H9 (cell line): ENCODE results near the gene GABRB3. TPM values are rescaled to one million over a fixed set of nuclear protein-coding genes. Genes with fewer than 3 reads are reported as not detected.

Experiments used
- DNase-seq: peaks from one replicate; pipeline ENCODE4 v3.0.0-alpha.2; 2017
- H2AFZ ChIP-seq: one replicate; pipeline ENCODE4 v1.6.1; 2013; ENCODE audit warnings: mild to moderate bottlenecking, low read length, control low read depth, moderate library complexity
- H2AK5ac ChIP-seq: 2 replicates; pipeline ENCODE4 v1.6.1; 2013; ENCODE audit warnings: low read length, control low read depth, mixed read lengths; ENCODE audit not compliant: insufficient read length
- H2BK120ac ChIP-seq: one replicate; pipeline ENCODE4 v1.6.1; 2013; ENCODE audit warnings: low read depth, mild to moderate bottlenecking, low read length, control low read depth, inconsistent platforms; ENCODE audit not compliant: poor library complexity, severe bottlenecking
- H2BK12ac ChIP-seq: 2 replicates; pipeline ENCODE4 v1.6.1; 2013; ENCODE audit warnings: low read length, control low read depth, mixed read lengths, low read depth; ENCODE audit not compliant: insufficient read length
- H2BK15ac ChIP-seq: 2 replicates; pipeline ENCODE4 v1.6.1; 2013; ENCODE audit warnings: low read depth, low read length, control low read depth
- H2BK20ac ChIP-seq: one replicate; pipeline ENCODE4 v1.6.1; 2013; ENCODE audit warnings: low read depth, mild to moderate bottlenecking, low read length, control low read depth, inconsistent platforms; ENCODE audit not compliant: poor library complexity, severe bottlenecking
- H2BK5ac ChIP-seq: 2 replicates; pipeline ENCODE4 v1.6.1; 2013; ENCODE audit warnings: low read length, control low read depth, mixed read lengths; ENCODE audit not compliant: insufficient read length
- H3K14ac ChIP-seq: 2 replicates; pipeline ENCODE4 v1.6.1; 2013; ENCODE audit warnings: low read length, control low read depth; ENCODE audit not compliant: insufficient read depth
- H3K18ac ChIP-seq: 2 replicates; pipeline ENCODE4 v1.6.1; 2013; ENCODE audit warnings: low read depth, mild to moderate bottlenecking, mixed read lengths, low read length, control low read depth; ENCODE audit not compliant: insufficient read length
- H3K23ac ChIP-seq: 2 replicates; pipeline ENCODE4 v1.6.1; 2013; ENCODE audit warnings: low read length, control low read depth, mixed read lengths, low read depth; ENCODE audit not compliant: insufficient read length
- H3K23me2 ChIP-seq: 2 replicates; pipeline ENCODE4 v1.6.1; 2013; ENCODE audit warnings: low read depth, mild to moderate bottlenecking, mixed read lengths, low read length, control low read depth; ENCODE audit not compliant: insufficient read length, poor library complexity, severe bottlenecking
- H3K27ac ChIP-seq: 2 replicates; pipeline ENCODE4 v1.5.1; 2013; ENCODE audit warnings: low read length, control low read depth, mixed read lengths, low read depth; ENCODE audit not compliant: insufficient read length
- H3K27me3 ChIP-seq: 2 replicates; pipeline ENCODE4 v1.6.1; 2013; ENCODE audit warnings: low read length, control low read depth, inconsistent platforms; ENCODE audit not compliant: insufficient read depth
- H3K4ac ChIP-seq: 2 replicates; pipeline ENCODE4 v1.6.1; 2013; ENCODE audit warnings: low read depth, mild to moderate bottlenecking, control low read depth, inconsistent platforms, low read length, moderate library complexity
- H3K4me1 ChIP-seq: 2 replicates; pipeline ENCODE4 v1.6.1; 2013; ENCODE audit warnings: low read length, control low read depth, inconsistent platforms; ENCODE audit not compliant: insufficient read depth
- H3K4me2 ChIP-seq: 2 replicates; pipeline ENCODE4 v1.6.1; 2013; ENCODE audit warnings: low read length, control low read depth, mixed read lengths; ENCODE audit not compliant: insufficient read length, insufficient read depth
- H3K56ac ChIP-seq: 2 replicates; pipeline ENCODE4 v1.6.1; 2013; ENCODE audit warnings: low read depth, mild to moderate bottlenecking, mixed read lengths, low read length, control low read depth; ENCODE audit not compliant: insufficient read length
- H3K79me1 ChIP-seq: 2 replicates; pipeline ENCODE4 v1.6.1; 2013; ENCODE audit warnings: low read depth, mild to moderate bottlenecking, moderate library complexity, low read length, control low read depth, inconsistent platforms; ENCODE audit not compliant: insufficient read depth, poor library complexity, severe bottlenecking
- H3K79me2 ChIP-seq: 2 replicates; pipeline ENCODE4 v1.6.1; 2013; ENCODE audit warnings: low read length, control low read depth, inconsistent platforms; ENCODE audit not compliant: insufficient read depth
- H3K9ac ChIP-seq: 2 replicates; pipeline ENCODE4 v1.6.1; 2013; ENCODE audit warnings: low read length, control low read depth, mixed read lengths; ENCODE audit not compliant: insufficient read length; ENCODE audit errors: extremely low read depth
- H3K9me3 ChIP-seq: one replicate; pipeline ENCODE4 v1.6.1; 2013; ENCODE audit warnings: low read depth, low read length, inconsistent platforms; ENCODE audit not compliant: control insufficient read depth
- H3T11ph ChIP-seq: one replicate; pipeline ENCODE4 v1.6.1; 2013; ENCODE audit warnings: mild to moderate bottlenecking, low read length, control low read depth, inconsistent platforms
- H4K20me1 ChIP-seq: one replicate; pipeline ENCODE4 v1.6.1; 2013; ENCODE audit not compliant: control insufficient read depth, insufficient read length, insufficient read depth
- H4K5ac ChIP-seq: 2 replicates; pipeline ENCODE4 v1.6.1; 2013; ENCODE audit warnings: low read depth, mild to moderate bottlenecking, mixed read lengths, low read length, control low read depth; ENCODE audit not compliant: insufficient read length
- H4K8ac ChIP-seq: replicated peaks from 2 replicates; pipeline ENCODE4 v1.6.1; 2013; ENCODE audit warnings: low read length, control low read depth, mixed read lengths, low read depth; ENCODE audit not compliant: insufficient read length
- H4K91ac ChIP-seq: 2 replicates; pipeline ENCODE4 v1.6.1; 2013; ENCODE audit warnings: low read depth, mild to moderate bottlenecking, moderate library complexity, mixed read lengths, low read length, control low read depth; ENCODE audit not compliant: insufficient read length
- H3K27ac Mint-ChIP-seq, 3 experiments: 2 replicates in 2 of 3; 3 replicates in 1 of 3; pipeline ENCODE4 v1.8.0; 2020 to 2021; ENCODE audit warnings: mixed read lengths in 3 of 3, mild to moderate bottlenecking in 1 of 3, moderate library complexity in 1 of 3
- H3K27me3 Mint-ChIP-seq: 2 replicates; pipeline ENCODE4 v1.8.0; 2021; ENCODE audit warnings: low read depth, mild to moderate bottlenecking, moderate library complexity, mixed read lengths
- H3K36me3 Mint-ChIP-seq, 3 experiments: 2 replicates in 2 of 3; 3 replicates in 1 of 3; pipeline ENCODE4 v1.8.0; 2020 to 2021; ENCODE audit warnings: low read depth in 3 of 3, mixed read lengths in 3 of 3; ENCODE audit not compliant: insufficient read depth in 1 of 3
- H3K4me1 Mint-ChIP-seq, 2 experiments: 2 replicates each; pipeline ENCODE4 v1.8.0; 2020; ENCODE audit warnings: mixed read lengths in 2 of 2
- H3K4me3 Mint-ChIP-seq, 2 experiments: 2 replicates in 1 of 2; 3 replicates in 1 of 2; pipeline ENCODE4 v1.8.0; 2020 to 2021; ENCODE audit warnings: mild to moderate bottlenecking in 2 of 2, mixed read lengths in 2 of 2, moderate library complexity in 1 of 2
- H3K9me3 Mint-ChIP-seq, 2 experiments: 2 replicates in 1 of 2; 3 replicates in 1 of 2; pipeline ENCODE4 v1.8.0; 2020; ENCODE audit warnings: mild to moderate bottlenecking in 2 of 2, mixed read lengths in 2 of 2, moderate library complexity in 1 of 2
- WGBS: extraction: QIAGEN DNeasy Blood & Tissue Kit; methylation state at CpG from one replicate; pipeline ENCODE4 v1.1.7; 2013; ENCODE audit warnings: missing lambda C conversion rate, low lambda C conversion rate, mixed read lengths; ENCODE audit not compliant: insufficient read length; ENCODE audit errors: extremely low coverage; 5-methylcytosine and 5-hydroxymethylcytosine counted together
- total RNA-seq: library from RNA; stranded (reverse); gene quantifications from 2 replicates; pipeline ENCODE4 v1.2.1, GENCODE V29; 2021
- TF ChIP-seq, protein P1 (sequence below): fragments of 200-600 bp; sonication (generic); conservative IDR thresholded peaks from 3 replicates; pipeline ENCODE4 v1.8.0; 2021; ENCODE audit warnings: antibody characterized with exemption, mild to moderate bottlenecking

The GABRB3 gene
- total RNA-seq, 1 experiment from 2014 or later = 98.2 TPM

DNA sequence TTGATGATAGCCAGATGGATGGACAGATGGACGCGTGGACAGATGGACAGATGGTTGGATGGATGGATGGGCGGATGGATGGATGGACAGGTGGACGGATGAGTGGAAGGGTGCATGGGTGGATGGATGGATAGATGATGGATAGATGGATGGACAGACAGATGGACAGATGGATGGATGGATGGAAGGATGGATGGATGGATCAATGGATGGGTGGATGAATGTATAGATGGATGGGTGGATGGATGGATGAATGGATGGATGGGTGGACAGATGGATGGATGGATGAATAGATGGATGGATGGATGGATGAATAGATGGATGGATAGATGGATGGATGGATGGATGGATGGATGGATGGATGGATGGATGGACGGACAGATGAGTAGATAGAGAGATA lies 40.9 kb downstream of the GABRB3 start:
- Histone ChIP-seq H2BK15ac (no peak overlapping the region), H3K4me2 (no peak overlapping the region), H3T11ph (no peak overlapping the region), H3K14ac (no peak overlapping the region), H3K23me2 (no peaks in the 10 kb centered on the region), H2AK5ac (no peak overlapping the region), H2BK5ac (no peak overlapping the region), H2BK20ac (no peak overlapping the region), H4K5ac (no peak overlapping the region), H3K27ac (no peak overlapping the region), H2AFZ (no peak overlapping the region), H3K9ac (no peak overlapping the region), H4K20me1 (no peaks in the 10 kb centered on the region), H2BK120ac (no peak overlapping the region), H4K8ac (no peak overlapping the region), H4K91ac (no peak overlapping the region), H3K23ac (no peak overlapping the region), H3K79me2 (peaks cover 20% of the 10 kb centered on the region; the same call in 1 of the 2 replicates), H3K4ac (no peak overlapping the region), H3K27me3 (no peaks in the 10 kb centered on the region), H3K9me3 (no peaks in the 10 kb centered on the region), H3K4me1 (peaks cover 11% of the 10 kb centered on the region; the same call in 1 of the 2 replicates), H3K79me1 (peaks cover 3% of the 10 kb centered on the region), H3K56ac (no peak overlapping the region), H2BK12ac (no peak overlapping the region), H3K18ac (no peak overlapping the region)
- DNase-seq = no peak
- Mint-ChIP-seq H3K36me3 (peaks cover 35 to 39% (median 37%) of the 10 kb centered on the region in 3 experiments), H3K27me3 (no peaks in the 10 kb centered on the region), H3K9me3 (peaks cover 20 to 30% of the 10 kb centered on the region in 2 experiments), H3K4me1 (peaks cover 37 to 51% of the 10 kb centered on the region in 2 experiments), H3K27ac (no peak overlapping the region), H3K4me3 (no peak overlapping the region)
- no CpG with 5 or more reads among the region's 5 CpGs for WGBS
- TF ChIP-seq, protein P1, sequence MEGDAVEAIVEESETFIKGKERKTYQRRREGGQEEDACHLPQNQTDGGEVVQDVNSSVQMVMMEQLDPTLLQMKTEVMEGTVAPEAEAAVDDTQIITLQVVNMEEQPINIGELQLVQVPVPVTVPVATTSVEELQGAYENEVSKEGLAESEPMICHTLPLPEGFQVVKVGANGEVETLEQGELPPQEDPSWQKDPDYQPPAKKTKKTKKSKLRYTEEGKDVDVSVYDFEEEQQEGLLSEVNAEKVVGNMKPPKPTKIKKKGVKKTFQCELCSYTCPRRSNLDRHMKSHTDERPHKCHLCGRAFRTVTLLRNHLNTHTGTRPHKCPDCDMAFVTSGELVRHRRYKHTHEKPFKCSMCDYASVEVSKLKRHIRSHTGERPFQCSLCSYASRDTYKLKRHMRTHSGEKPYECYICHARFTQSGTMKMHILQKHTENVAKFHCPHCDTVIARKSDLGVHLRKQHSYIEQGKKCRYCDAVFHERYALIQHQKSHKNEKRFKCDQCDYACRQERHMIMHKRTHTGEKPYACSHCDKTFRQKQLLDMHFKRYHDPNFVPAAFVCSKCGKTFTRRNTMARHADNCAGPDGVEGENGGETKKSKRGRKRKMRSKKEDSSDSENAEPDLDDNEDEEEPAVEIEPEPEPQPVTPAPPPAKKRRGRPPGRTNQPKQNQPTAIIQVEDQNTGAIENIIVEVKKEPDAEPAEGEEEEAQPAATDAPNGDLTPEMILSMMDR = no peak
